Lower leg skin (tissue), 4 donors: ENCODE results near the gene FCGR2B. TPM values are rescaled to one million over a fixed set of nuclear protein-coding genes. Genes with fewer than 3 reads are reported as not detected.
"Not testable (repeated sequence)": the region's sequence is repeated elsewhere in the genome, so short reads cannot be mapped to it uniquely, and the experiment has no call there.

Experiments used
- DNase-seq, 2 donors: peaks; one replicate each; pipeline ENCODE4 v3.0.0-alpha.2; 2019; ENCODE audit warnings: low spot score in 2 of 2
- H3K4me3 ChIP-seq: fragments of 200-600 bp; sonication (generic); 2 replicates; pipeline ENCODE4 v1.5.1; 2017; ENCODE audit warnings: mild to moderate bottlenecking, low read depth; ENCODE audit not compliant: poor library complexity, severe bottlenecking
- POLR2A ChIP-seq, 2 donors: fragments of 450-650 bp; IDR thresholded peaks; one replicate each; pipeline ENCODE4 v1.6.1; 2016 to 2017; ENCODE audit warnings: antibody characterized with exemption in 2 of 2, mild to moderate bottlenecking in 1 of 2, moderate library complexity in 1 of 2
- WGBS, 2 donors: methylation state at CpG; one replicate each; pipeline ENCODE4 v1.1.5; 2018; 5-methylcytosine and 5-hydroxymethylcytosine counted together
- intact Hi-C: fragments of 100-400 bp; cut with DNase I; formaldehyde crosslinking; loops from one replicate; pipeline ENCODE4 v1.15.0; 2023; ENCODE audit warnings: low total_unique reads
- total RNA-seq, 4 donors: library from RNA; depleted of rRNA; stranded (reverse); fragments of >200 nt; gene quantifications; one replicate each; pipeline ENCODE4 v1.1.0, GENCODE V29; 2016
- TF ChIP-seq, protein P1 (sequence below), 3 donors: fragments of 450-650 bp; IDR thresholded peaks; one replicate each; pipeline ENCODE4 v1.5.1; 2016; ENCODE audit warnings: antibody characterized with exemption in 3 of 3, mild to moderate bottlenecking in 3 of 3, moderate library complexity in 2 of 3

The FCGR2B gene
- total RNA-seq, 4 donors from 2014 or later: 6.0 to 10.0 (median 8.3) TPM

DNA sequence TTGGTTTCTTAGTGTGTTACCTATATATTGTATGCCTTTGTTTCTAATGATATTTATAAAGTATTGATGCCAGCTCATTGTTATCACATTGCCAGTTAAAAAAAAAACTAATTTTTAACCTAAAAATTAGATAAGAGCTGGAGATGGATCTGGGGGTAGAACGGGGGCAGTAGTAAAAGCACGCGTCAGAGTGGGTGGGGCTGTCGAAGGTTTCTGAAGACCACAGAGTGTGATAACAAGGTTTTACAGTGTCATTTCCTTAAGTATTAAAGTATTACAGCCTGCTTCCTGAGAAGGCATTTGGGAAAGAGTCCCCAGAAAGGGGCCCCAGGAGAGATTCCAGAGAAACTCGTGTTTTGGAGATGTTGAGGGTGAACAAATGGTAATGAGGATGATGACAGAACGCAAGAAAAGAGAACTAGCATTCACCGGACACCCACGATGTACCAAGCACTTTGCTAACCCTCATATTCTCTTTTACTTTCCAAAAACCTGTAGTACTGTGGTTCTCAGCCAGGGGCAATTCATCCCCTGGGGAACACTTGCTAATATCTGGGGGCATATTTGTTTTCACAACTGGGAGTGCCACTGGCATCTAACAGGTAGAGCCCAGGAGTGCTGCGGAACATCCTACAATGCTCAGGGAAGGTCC, 1.2 kb upstream of the FCGR2B start:
- H3K4me3 ChIP-seq, DNase-seq, intact Hi-C loops: not testable (repeated sequence)
- 76% methylated on average over 3 of the region's 9 CpGs; no CpG with 5 or more reads in 1 of the 2 donors for WGBS, 2 donors

- WGBS, 2 donors: no CpG with 5 or more reads among the region's 1 CpG
- H3K4me3 ChIP-seq, intact Hi-C loops, DNase-seq: not testable (repeated sequence)
Measured at GRCh38 chr1:161663569-161663968, 626 bp downstream of the FCGR2B start.

- DNase-seq, H3K4me3 ChIP-seq, intact Hi-C loops: not testable (repeated sequence)
- no CpG with 5 or more reads among the region's 4 CpGs for WGBS, 2 donors
Measured at GRCh38 chr1:161664689-161665088, 1.7 kb downstream of the FCGR2B start.

- 72 to 73% methylated on average over 10 of the region's 15 CpGs for WGBS, 2 donors
- DNase-seq, intact Hi-C loops, H3K4me3 ChIP-seq: not testable (repeated sequence)
Measured at GRCh38 chr1:161671045-161672020, 8.4 kb downstream of the FCGR2B start.

- H3K4me3 ChIP-seq, DNase-seq, intact Hi-C loops: not testable (repeated sequence)
- 79 to 83% methylated on average over 6 to 7 of the region's 7 CpGs for WGBS, 2 donors
Measured at GRCh38 chr1:161673437-161673836, 10.5 kb downstream of the FCGR2B start.

DNA sequence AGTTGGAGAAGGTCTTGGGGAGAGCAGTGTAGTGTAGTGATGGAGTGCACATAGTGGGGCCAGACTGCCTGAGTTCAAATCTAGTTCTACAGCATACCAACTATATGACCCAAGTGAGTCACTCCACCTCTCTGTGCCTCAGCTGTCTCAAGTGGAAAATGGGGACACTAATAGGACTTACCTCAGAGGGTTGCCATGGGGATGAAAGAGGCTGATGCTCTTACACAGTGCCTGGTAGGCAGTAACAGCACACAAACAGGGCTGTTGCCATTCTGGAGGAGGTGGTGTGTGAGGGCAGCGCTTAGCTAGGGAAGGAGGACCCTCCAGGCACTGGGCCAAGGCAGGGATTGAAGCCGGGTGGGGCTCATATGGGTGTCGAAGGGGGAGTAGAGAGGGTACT, 11.5 kb downstream of the FCGR2B start:
- H3K4me3 ChIP-seq, intact Hi-C loops, DNase-seq: not testable (repeated sequence)
- WGBS, 2 donors: 70 to 71% methylated on average over 2 to 3 of the region's 3 CpGs

- intact Hi-C loops, H3K4me3 ChIP-seq, DNase-seq: not testable (repeated sequence)
- WGBS, 2 donors: 80 to 94% methylated on average over 2 to 3 of the region's 3 CpGs
Measured at GRCh38 chr1:161674908-161675307, 12.0 kb downstream of the FCGR2B start.

DNA sequence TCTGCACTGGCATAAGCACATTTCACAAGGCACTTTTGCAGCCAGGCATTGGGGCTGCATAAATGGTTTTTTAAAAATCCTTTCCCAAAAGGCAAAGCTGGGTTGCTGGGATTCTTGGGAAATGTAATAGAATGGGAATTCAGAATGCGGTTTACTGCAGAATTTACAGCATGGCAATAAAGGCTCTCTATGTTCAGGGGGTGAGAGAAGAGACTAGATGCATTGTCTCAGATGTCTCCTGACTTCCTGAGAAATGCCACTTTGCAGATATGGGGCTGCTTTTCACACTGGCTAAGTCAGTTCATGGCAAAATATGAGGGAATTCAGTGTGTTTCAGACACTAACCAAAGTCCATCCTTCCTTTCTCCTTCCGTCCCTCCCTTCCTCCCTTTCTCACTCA, 13.5 kb downstream of the FCGR2B start:
- no peak for DNase-seq
- intact Hi-C loops: no loop called here
- WGBS, 2 donors: 85 to 90% methylated on average over 2 of the region's 2 CpGs
- H3K4me3 ChIP-seq: no peak overlapping the region
- TF ChIP-seq, protein P1, sequence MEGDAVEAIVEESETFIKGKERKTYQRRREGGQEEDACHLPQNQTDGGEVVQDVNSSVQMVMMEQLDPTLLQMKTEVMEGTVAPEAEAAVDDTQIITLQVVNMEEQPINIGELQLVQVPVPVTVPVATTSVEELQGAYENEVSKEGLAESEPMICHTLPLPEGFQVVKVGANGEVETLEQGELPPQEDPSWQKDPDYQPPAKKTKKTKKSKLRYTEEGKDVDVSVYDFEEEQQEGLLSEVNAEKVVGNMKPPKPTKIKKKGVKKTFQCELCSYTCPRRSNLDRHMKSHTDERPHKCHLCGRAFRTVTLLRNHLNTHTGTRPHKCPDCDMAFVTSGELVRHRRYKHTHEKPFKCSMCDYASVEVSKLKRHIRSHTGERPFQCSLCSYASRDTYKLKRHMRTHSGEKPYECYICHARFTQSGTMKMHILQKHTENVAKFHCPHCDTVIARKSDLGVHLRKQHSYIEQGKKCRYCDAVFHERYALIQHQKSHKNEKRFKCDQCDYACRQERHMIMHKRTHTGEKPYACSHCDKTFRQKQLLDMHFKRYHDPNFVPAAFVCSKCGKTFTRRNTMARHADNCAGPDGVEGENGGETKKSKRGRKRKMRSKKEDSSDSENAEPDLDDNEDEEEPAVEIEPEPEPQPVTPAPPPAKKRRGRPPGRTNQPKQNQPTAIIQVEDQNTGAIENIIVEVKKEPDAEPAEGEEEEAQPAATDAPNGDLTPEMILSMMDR (IDR thresholded peaks at IDR 0.05): no peak
- TF ChIP-seq POLR2A (IDR thresholded peaks at IDR 0.05): no peak

- intact Hi-C loops: no loop called here
- 73 to 80% methylated on average over 5 of the region's 5 CpGs for WGBS, 2 donors
- DNase-seq: no peak
- TF ChIP-seq POLR2A (IDR thresholded peaks at IDR 0.05): no peak
- TF ChIP-seq, protein P1 (IDR thresholded peaks at IDR 0.05): no peak
- H3K4me3 ChIP-seq: no peak overlapping the region
Measured at GRCh38 chr1:161676958-161677689, 14.2 kb downstream of the FCGR2B start.
